Activated CD8-positive, alpha-beta memory T cell treated with anti-CD3 and anti-CD28 coated beads, Interleukin-2, amount 50 U/mL, for 24 hours (primary cell): ENCODE measurements around the gene OCSTAMP.

ENCODE experiments used
- DNase-seq: peaks from one replicate; pipeline ENCODE4 v3.0.0-alpha.2; 2020; ENCODE audit errors: extremely low read depth

The OCSTAMP gene, protein sequence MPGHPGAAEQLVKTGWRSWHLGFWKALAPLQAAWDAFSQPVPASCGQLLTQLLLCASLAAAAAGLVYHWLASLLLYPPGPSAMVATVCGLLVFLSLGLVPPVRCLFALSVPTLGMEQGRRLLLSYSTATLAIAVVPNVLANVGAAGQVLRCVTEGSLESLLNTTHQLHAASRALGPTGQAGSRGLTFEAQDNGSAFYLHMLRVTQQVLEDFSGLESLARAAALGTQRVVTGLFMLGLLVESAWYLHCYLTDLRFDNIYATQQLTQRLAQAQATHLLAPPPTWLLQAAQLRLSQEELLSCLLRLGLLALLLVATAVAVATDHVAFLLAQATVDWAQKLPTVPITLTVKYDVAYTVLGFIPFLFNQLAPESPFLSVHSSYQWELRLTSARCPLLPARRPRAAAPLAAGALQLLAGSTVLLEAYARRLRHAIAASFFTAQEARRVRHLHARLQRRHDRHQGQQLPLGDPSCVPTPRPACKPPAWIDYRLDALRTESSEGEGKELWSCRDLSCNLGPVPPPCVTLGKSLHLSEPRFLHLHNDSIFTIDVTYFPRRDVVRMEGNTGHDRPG

DNA sequence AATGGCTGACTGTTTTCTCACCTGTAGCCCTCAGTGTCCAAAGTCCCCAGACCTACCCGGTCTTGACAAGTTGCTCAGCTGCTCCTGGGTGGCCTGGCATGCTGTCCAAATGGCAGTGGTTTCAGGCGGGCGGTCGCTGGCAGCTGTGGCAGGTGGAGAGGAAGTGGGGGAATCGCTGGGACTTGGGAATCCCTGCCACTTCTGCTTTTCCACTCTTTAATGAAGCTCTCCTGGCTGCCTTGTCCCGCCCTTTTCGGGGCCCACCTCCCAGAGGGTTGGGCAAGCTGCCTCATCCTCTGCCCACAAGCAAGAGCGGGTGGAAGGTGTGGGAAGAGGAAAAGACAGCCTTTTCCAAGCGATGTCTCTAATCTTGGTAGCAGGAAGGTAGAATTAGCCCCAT lies at the start of gene OCSTAMP:
OCSTAMP (minus strand) TSS at position 194 of the 400 bp plus-strand sequence; CDS start at position 100, 94 bp downstream.
- no peak for DNase-seq

DNA sequence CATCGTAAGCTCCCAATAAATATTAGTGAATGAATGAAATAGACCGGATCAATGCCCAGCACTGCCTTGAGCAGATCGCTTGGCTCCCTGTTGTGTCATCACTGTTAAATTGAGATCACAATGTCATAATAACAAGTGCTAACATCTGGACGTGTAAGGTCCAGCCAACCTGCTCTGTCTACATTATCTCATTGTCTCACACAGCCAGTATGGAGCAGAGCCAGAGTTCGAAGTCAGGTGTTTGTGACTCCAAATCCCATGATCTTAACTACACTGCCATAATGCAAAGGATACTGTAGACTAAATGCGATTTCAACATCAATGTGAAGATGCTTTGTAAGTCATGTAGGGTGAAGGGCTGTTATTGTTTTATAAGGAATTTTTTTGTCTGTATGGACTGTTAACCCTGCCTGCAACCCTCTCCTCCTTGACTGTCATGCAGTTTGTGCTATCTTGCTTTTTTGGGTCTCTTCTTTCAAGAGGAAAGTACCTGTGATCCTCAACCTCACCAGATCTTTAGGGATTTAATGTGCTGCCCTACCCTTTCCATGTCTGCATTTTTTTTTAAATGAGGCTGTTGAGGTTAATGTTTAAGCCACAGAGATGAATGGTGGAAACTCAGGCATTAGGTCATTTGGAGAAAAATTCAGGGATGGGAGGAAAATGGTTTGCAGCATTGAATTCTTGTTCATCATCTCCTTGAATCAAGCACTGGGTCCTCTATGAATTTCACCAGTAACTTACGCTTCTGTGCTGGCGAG lies 49.0 kb upstream of the OCSTAMP start:
- DNase-seq = no peak

DNA sequence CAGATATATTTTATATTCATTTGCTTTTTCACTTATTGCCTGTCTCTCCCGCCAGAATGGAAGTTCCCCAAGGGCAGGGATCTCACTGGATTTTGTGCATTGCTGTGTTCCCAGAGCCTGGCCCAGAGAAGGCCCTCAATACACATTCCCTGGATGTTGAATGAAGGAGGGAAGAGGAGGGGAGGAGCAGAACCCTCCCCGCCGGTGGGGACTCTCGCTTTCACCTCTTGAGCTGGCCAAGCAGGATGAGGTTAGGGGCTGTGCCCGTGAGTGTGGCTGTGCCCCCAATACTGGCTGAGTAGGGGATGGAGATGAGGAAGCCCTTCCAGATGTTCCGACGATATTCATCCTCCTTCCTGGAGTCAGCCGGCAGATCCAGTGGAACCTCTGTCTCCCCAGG lies 45.5 kb upstream of the OCSTAMP start:
- DNase-seq = no peak

DNA sequence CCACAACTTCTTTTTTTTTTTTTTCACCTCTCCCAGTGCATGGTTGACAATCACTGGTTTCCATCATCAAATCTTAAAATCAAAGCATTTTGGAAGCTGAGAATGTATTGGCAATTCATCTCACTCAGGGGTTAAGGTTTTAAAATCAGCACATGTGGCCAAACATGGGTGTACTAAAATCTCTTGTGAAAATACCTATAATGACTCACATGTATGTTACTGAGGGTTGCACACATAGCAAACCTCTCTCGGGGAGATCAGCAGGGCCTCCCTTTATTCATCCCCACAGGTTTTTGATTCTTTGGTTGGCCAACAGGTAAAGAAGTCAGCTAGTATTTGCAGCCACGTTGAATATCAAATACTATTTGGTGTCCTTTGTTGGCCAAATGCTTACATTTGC lies 44.3 kb upstream of the OCSTAMP start:
- DNase-seq = no peak

DNA sequence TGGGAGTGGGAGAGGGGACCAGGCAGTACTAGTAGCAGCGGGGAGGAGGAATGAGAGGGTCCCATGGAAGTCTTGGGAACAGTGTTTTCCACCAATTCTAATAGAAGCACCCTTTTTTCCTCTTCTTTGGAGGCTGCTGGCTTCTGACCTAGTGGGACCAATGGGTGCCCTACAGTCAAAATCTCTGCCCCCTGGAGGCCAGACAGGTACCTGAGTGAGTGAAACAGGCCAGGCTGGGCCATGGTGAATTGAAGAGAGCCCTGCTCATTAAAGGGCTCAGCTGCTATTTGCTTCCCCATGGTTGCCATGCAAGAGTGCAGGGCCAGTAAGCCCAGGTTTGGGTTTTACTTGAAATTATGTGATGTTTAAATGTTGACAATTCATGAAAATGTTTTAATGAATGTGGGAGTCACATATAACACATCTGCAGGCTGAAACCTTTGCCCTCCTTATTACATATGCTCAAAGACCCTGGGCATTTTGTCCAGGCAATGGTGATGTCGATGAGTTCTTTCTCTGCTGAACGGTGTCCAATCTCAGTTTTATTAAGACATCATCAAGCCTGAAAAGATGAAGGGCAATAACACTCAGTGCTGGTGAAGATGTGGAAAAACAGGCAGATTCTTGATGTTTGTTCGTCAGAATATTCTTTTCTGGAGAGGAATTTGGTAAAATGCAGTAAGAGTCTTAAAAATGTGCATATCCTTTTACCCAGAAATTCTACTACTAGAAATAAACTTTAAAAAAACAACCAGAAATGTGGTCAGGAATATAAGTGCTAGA lies 42.3 kb upstream of the OCSTAMP start:
- DNase-seq = no peak

DNA sequence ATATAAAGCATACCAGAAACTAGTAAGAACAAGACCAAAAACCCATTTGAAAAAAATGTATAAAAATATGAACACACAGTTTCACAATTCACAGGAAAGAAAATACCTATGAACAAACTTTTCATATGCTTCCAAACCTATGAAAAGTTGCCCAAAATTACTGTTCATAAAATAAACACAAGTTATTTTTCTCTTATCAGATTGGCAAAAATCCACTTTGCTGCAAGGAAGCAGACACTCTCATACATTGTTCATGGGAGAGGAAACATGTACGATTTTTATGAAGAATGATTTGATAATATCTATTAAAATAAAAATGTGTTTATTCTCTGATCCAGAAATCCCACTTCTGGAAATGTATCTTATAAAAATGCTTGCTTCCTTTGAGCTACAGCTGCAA lies 40.0 kb upstream of the OCSTAMP start:
- DNase-seq = no peak

DNA sequence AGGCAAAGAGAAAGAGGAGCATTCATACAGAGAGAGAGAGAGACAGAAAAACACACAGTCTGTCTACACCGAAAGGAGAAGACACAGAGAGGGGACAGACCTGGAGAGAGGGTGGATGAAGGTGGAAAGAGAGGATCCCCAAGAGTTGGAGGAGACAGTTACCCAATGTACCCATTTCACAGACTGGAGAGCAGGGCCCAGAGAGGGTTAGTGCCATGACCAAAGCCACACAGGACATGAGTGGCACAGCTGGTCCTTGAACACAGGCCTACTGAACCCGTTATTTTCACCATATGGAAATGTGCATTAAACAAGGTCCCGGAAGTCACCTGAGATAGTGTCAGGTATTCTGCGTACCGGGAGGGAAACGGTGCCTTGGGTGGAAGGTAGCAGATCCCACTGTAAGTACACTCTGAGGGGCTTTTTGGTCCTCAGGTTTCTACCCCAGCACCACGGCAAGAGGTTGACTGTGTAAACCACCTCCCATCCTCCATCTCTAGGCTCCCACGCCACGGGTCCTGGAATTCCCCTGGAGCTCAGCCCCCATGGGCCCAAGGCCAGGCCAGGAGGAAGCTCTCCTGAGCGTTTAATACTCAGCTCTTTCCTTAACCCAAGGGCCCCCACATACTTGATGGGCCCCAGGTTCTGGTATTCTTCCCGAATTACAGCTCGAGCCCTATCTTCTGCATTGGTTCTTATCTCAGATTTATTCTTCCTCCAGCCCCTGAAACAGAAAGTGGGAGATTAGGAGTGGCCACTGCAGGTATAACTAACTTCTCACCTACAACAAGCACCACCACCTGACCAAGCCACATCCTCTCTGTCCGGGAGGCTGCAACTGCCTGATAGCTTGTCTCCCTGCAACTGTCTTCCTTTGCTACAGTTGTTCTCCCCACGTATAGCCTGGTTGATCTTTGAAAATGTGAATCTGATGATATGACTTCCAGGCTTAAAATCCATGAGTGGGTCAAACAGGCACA lies 38.4 kb upstream of the OCSTAMP start:
- no peak for DNase-seq

DNA sequence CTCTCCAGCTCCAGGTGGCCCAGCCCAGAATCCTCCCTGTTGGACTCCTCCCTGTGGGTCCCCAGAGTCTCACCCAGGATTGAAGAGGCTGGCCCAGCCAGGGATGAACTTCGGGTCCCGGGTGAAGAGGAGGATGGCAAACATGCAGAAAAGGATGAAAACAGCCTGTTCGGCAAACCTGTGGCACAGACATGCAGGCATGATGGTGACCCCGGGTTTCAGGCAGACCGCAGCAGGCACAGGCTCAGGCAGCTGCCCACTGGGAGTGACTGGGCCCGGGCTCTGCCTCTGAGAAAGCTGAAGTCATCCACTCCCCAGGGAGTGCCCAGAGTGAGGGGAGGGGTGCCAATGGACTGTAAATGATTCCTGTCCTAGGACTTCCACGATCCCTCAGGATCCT lies 37.5 kb upstream of the OCSTAMP start:
- DNase-seq = no peak

DNA sequence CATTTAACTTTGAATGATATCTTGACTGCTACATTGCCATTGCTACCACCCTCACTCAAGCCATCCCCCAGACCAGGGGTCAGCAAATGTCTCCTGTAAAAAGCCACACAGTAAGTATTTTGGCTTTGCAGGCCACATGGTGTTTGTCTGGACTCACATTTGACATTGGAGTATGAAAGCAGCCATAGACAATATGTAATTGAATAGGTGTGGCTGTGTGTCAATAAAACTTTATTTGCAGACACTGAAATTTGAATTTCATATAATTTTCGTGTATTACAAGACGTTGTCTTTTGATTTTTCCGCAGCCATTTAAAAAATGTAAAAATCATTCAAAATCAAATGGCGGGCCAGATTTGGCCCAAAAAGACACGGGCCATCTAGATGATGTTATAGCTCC lies 36.3 kb upstream of the OCSTAMP start:
- DNase-seq = no peak

DNA sequence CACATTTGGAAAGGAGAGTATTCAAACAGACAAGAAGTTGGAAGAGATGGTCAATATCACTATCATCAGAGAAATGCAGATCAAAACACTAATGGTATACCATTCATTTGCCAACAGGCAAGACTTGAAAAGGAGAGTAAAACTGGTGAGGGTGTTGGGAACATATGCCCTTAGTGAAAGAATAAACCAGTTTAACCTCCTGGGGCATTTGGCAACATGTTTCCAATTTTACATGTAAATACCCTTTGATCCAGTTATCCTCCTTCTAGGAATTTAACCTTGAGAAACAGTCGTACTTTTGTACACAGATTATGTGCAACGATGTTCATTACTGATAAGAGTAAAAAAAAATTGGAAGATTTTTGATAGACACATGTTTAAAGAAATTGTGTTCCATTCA lies 34.1 kb upstream of the OCSTAMP start:
- DNase-seq = no peak

DNA sequence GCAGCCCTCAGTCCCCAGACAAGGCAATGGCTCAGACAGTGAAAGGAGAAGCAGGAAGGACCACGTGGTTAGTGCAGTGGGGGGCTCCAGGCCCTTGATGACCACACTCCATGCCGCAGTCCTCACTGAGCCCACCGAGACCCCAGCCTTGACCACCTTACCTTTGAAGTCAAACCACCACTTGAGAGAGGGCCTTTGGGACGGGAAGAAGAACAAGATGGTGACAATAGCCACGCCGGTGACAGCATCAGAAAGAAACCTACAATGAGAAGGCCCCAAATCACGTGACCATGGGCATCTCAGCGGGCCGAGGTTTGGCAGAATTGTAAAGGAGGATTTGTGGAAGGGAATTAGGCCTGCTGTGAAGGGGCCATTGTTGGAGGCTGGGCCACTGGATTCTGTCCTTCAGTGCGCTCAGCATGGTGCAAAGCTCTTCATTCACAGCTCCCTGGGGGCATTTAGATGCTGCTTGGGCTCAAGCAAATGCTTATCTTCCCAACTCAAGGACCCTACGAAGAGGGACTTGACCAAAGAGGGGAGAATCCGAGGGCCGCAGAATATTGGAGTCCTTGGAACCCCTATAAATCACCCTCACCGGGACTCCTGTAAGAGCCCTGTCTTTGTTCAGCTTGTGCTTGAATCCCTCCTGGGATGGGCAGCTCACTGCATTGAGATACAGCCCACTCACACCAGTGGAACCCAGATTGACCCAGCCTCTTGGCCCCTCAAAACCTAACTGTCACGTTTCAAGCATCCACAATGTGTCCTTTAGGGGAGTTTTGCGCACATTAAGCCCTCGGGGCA lies 33.2 kb upstream of the OCSTAMP start:
- no peak for DNase-seq

DNA sequence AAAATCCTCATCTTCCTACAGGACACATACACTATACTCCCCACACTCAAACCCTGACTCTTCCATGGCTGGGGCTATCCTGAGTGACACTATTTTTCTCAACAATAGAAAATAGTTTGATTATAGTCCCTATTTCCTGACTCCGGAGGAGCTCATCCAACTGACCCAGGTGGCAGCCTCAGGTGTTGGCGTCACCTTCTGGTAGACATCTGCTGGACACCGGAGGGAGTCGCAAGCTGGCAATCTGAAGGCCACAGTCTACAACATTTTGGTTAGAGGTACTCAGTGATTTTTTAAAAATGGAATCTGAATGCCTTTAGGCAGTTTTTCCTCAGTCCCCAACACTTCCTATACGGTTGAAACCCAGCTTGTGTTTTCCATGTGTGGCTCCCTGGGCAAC lies 32.2 kb upstream of the OCSTAMP start:
- no peak for DNase-seq

DNA sequence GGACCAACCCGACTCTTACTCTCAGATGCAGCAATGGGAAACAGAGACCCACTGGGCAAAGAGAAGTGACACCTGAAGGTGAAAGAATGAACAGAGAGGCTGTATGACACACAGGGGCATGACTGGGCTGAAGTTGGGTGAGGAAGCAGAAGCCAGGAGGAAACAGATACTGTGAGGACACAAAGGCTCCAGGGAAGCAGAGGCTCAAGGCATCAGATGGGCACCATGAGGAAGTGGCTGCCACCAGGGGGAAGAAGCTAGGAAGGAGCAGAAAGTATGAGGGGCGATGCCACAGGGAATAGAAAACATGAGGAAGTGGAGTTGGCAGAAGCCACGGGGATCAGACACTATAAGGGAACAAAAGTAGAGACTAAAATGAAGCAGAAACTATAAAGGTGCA lies 30.9 kb upstream of the OCSTAMP start:
- DNase-seq = no peak

DNA sequence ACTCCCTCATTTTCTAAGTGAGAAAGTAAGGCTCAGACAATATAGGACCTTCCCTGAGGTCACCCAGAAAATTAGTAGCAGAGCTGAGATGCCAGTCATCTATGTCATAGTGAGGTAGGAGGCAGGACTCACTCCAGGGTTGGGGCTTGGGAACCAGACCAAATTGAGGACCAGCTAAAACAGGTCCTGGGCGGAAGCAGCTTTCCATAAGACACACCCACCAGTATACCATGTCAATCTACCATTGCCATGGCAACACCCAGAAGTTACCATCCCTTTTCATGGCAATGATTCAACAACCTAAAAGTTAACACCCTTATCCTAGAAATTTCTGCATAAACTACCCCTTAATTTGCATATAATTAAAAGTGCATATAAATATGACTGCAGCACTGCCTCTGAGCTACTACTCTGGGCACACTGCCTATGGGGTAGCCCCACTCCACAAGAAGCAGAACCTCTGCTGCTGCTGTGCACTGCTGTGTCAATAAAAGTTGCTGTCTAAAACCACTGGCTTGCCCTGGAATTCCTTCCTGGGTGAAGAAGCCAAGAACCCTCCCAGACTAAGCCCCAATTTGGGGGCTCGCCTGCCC lies 30.3 kb upstream of the OCSTAMP start:
- DNase-seq = no peak

DNA sequence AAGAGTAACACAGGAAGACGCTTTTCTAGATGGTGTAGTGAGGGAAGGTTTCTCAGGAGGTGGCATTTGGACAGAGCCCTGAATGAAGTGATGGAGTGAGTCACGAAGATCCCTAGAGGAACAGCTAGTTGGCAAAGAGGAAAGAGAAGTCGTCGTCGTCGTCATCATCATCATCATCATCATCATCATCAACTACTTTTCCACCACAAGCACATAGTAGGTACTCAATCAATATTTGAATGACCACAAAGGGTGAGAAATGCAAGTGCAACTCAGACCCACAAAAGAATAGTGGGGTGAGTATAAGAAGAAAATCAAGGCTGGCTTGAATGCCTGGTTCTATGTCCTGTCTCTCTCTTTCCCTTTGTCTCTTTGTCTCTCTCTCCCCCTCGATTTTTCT lies 28.3 kb upstream of the OCSTAMP start:
- DNase-seq = no peak

DNA sequence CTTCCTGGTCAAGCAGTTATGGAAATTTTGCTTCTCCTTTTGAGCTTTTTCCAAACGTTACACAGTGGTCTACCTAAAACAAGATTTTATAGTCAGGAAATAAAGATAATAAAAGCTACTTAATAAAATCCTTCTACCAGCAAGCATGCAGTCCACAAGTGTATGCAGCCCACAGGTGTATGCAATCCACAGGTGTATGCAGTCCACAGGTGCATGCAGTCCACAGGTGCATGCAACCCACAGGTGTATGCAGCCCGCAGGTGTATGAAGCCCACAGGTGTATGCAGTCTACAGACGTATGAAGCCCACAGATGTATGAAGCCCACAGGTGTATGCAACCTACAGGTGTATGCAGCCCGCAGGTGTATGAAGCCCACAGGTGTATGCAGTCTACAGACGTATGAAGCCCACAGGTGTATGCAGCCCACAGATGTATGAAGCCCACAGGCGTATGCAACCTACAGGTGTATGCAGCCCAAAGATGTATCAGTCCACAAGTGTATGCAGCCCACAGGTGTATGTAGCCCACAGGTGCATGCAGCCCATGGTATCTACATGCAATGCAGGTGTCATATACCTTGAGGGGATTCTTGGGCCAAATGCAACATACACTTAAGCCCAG lies 26.4 kb upstream of the OCSTAMP start:
- DNase-seq = no peak

DNA sequence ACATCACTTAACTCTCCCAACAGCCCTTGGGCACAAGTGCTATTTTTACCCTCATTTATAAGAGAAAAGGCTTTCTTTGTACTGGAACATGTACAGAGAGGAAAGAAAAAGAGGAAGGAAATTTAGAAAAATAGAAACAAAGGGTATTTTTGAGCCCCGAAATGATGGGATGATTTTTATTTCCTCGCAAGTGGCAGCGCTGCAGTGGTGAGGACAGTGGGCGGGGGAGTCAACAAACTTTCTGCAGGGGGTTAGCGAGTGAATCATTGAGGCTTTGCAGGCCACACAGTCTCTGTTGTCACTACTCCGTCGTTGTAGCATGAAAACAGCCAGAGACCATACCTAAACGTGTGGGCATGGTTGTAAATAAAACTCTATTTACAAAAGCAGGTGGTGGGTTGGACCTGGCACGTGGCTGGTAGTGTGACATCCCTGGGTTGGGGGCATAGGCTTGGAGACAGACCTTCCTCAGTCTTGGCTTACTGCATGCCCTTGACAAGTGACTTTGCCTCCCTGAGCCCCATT lies 25.5 kb upstream of the OCSTAMP start:
- no peak for DNase-seq

DNA sequence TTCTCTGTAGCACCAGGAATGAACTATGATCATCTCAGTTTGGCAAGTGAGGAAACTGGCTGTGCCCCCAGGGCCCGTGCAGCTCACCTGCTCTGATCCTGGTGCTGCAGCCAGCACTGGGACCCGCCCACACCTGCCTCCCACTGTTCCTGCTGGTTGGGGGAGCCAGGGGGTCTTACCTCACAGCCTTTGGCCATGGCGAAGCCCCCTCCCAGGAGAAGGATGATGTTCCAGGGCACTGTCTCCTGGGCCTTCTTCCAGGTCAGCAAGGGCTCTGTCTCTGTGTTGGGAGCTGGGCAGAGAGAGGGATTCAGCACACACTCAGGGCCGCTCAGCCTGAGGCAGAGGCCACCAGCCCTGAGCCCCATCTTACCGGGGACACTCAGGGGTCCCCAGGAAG lies 24.9 kb upstream of the OCSTAMP start:
- no peak for DNase-seq
